ENCODE results near the gene TOR2A.

TOR2A gene

DNA sequence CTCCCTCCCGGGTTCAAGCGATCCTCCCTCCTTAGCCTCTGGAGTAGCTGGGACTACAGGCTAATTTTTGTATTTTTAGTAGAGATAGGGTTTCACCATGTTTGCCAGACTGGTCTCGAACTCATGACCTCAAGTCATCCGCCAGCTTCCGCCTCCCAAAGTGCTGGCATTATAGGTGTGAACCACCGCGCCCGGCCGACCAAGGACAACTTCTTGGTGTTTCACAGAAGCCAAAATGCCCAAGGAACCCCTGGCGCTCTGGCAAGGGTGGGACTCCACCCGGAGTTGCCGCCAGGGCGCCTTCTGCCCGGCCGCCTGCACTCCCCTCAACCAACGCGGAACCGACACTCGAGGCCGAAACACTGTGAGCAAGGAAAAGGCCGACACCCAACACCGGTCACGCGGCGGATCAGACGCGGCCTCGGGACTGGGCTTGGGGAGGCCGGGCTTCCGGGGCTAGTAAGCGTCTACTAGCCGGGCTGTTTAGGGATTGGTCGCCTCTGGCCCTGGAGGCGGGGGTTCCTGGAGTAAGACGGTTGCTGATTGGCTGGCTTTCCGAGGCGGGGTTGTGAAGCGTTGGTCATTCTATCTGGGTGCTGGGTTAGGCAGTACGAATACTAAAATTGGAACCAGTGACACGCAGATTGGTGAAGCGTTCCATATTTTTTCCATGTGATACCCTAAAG is 36.0 kb downstream of the TOR2A start:
- DNase-seq (ENCODE audit: low read depth) = peak; percentile 67

DNA sequence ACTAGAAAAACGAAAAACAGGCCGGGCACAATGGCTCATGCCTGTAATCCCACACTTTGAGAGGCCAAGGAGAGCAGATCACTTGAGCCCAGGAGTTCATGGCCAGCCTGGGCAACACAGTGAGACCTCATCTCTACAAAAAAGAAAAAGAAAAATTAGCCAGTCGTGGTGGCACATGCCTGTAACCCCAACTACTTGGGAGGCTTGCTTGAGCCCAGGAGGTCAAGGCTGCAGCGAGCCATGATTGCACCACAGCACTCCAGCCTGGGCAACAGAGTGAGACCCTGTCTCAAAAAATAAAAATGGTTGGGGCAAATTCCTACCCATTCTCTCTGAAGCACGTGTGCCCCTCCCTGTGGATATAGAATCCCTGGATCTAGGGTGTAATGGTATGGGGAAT is 36.7 kb downstream of the TOR2A start:
- DNase-seq (ENCODE audit: low read depth) = no peak

DNA sequence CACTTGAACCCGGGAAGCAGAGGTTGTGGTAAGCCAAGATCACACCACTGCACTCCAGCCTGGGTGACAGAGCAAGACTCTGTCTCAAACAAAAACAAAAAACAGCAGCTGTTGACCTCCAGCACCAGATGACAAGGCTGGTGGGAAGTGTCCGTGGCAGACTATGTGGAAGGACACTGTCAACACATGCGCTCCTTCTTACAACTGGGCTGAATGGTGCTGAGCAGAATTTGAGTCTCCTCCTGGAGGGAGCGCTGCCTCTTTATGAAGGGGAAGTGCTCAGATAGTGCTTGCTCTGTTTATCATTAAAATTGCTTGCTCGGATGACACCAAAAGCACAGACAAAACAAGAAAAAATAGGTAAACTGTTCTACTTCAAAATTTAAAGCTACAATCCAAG is 37.5 kb downstream of the TOR2A start:
- DNase-seq (ENCODE audit: low read depth) = no peak

DNA sequence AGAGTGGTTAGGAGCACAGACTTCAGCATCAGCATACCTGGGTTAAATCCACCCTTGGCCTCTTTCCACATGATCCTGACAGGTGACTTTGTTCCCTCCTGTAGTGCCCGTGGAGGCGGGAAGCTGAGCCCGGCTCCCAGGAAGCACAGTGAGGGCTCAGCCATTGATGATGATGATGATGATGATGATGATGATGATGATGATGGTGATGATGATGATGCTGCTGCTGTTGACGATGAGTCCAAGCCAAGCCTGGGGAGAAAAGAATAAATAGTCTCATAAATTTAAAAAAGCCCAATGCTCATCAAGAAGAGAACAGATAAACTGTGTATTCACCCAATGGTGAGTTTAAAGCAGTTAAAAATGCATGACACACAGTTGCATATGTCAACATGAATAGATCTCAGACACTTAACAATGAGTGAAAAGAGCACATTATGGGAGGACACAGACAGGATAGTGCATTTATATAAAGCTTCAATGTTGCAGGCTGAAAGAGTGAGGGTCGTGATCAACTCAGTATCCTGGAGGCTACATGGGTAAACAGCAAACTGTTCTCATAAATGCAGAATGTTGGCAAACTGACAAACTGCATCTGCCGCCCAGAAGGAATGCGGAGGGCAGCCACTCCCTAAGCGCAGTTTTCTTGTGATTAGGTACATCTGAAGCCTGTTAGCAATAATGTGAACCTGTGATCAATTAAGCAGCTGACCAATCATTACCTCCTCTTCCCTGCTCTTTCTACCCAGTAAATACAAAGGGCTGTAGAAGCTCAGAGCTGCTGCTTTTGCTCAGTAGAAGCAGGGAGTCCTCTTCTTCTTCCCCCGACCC is 40.0 kb downstream of the TOR2A start:
- DNase-seq (ENCODE audit: low read depth) = no peak

DNA sequence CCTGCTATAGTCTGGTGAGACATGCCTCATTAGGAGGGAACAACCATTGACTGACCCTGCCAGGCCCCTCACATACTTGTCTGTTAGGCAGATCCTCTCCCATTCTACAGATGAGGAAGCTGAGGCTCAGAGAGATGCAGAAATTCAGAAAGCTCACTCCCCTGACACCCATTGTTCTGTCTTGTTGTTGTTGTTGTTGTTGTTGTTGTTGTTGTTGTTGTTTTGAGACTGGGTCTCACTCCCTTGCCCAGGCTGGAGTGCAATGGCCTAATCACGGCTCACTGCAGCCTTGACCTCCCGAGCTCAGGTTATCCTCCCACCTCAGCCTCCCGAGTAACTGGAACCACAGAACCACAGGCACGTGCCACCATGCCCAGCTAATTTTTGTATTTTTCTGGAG is 41.4 kb downstream of the TOR2A start:
- no peak for DNase-seq (ENCODE audit: low read depth)

DNA sequence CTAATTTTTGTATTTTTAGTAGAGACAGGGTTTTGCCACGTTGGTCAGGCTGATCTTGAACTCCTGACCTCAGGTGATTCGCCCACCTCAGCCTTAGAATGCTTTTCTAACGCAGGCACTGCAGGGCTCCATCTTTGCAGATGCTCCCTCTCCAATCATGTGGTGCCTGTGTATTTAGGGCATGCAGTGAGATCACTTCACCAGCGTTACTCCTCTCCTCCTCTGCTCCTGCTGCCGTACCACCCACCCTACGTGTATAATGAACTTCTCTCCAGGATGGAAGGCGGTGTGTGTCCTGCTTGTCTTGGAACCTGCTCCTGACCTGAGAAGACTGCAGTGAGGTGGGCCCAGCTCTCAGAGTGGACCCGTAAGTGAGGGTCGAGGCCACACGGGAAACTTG is 42.0 kb downstream of the TOR2A start:
- no peak for DNase-seq (ENCODE audit: low read depth)

DNA sequence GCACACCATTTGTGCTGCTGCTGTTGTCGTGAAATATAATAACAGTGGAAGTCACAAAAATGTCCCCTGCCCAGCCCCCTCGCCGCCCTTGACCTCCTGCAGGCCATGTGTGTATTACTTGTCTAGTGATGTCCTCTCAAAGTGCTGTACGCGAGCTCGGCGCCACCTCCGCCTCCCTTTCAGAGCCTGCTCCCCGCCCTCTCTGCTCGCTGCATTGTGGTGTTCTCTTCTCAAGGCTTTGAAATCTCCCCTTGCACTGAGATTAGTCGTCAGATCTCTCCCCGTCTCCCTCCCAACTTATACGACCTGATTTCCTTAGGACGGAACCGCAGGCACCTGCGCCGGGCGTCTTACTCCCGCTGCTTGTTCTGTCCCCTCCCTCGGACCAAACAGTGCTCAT is 43.0 kb downstream of the TOR2A start:
- no peak for DNase-seq (ENCODE audit: low read depth)

DNA sequence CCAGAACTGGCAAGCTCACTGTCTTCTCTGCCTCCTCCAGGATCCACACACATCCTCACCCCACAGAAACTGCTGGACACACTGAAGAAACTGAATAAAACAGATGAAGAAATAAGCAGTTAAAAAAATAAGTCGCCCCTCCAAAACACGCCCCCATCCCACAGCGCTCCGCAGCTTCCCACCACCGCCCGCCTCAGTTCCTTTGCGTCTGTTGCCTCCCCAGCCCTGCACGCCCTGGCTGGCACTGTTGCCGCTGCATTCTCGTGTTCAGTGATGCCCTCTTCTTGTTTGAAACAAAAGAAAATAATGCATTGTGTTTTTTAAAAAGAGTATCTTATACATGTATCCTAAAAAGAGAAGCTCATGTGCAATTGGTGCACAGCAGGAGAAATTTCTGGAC is 44.4 kb downstream of the TOR2A start:
- no peak for DNase-seq (ENCODE audit: low read depth)

DNA sequence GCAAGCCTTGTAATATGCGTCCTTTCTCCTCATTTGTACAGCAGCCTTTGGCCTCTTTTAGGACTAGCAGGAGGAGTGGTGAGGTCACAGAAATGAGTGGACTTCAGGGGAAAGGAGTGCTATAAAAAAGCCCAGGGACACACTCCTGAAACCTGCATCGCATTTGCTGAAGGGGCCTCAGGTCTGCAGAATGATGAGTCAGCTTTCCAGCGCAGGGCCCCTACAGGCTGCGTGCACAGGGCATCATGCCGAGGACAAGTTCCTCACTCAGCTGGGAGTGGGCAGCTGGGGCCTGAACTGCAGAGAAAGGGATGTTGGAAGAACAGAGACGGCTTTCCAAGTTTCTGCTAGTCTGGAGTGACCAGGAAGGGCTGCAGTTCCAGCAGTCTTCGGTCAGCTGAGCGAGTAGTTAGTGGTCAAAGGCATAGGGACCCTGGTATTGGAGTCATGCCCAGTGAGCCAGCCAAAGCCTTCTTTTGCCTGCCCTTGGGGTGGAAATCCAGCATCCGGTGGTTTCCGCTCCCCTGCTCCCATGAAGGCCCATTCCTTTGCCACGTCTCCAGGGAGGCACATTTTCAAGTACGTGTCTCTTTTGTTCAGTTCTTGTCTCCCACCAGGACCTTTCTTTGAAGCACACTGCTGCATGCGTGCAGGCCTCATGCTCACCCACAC is 45.6 kb downstream of the TOR2A start:
- DNase-seq (ENCODE audit: low read depth) = no peak

DNA sequence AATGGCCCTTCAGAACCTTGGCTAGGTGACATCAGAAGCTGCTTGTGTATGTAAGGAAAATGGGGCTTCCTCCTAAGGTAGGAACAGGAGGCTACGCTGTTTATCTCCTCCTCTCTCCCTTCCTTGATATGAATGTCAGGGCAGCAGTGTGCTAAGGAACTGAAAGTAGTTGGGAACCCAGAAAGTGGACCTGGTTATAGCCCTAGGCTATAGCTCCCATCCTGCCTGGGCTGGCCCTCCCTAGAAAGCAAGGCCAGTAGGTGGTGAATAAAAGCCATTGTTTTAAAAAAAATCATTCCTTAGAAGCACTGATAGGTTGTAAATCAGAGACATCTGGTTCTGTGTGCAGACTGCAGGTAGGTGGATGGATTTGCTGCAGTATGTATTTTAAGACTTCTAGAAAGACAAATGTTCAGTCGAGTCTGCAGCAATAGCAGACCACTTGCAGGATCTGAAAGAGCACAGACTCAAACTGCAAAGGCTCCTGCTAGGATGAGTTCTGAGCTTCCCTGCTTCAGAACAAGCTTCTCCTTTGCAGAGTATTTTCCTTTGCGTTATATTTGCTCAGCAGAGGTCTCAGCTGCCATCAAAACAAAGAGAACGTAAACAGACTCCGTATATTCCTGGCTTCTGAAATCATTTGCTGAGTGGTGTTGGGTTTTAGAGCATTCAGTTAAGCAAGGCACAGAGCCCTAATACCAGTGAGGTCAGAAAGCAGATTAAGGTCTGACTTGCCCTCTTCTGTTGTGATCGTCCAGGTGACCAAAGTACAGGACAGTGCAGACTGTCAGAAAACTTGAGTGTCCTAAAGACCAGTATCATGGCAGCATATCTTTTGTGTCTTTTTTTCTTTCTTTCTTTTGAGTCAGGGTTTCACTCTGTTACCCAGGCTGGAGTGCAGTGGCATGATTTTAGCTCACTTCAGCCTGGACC is 48.4 kb downstream of the TOR2A start:
- no peak for DNase-seq (ENCODE audit: low read depth)

DNA sequence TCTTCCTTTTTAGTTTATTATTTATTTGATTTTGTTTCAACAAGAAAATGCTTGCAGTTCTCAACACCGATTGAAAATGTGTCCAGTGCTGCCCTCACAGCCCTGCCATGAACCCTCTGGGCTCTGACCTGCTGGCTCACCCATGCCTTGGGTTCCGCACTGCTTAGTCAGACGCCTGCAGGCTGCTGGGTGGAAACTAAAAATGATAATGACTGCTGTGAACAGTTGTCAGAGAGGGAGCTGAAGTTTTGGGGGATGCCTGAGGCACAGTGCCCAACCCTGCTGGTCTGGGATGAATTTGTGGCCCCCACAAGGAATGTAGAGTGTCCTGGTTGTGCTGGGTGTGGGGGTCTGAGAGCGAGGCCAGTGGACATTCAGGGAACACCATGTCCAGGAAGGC is 50.5 kb downstream of the TOR2A start:
- no peak for DNase-seq (ENCODE audit: low read depth)

DNA sequence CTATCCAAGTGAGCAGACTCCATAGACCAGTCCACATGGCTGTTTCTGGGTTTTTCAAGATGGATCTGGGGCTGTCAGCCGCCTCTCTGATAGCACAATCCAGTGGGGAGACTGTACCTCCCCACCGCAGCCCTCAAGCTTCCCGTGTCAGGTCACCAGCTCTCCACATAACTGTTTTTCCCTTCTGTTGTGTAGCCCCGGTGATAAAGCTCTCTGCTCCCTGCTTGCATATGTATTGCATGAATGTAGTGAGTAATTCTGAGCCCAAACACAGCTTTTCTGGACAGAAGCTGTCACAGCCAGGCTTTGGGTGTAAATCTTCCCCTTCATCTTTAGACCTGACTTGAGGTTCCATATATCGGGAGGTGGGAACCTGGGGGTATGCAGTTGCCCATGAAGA is 51.4 kb downstream of the TOR2A start:
- no peak for DNase-seq (ENCODE audit: low read depth)

DNA sequence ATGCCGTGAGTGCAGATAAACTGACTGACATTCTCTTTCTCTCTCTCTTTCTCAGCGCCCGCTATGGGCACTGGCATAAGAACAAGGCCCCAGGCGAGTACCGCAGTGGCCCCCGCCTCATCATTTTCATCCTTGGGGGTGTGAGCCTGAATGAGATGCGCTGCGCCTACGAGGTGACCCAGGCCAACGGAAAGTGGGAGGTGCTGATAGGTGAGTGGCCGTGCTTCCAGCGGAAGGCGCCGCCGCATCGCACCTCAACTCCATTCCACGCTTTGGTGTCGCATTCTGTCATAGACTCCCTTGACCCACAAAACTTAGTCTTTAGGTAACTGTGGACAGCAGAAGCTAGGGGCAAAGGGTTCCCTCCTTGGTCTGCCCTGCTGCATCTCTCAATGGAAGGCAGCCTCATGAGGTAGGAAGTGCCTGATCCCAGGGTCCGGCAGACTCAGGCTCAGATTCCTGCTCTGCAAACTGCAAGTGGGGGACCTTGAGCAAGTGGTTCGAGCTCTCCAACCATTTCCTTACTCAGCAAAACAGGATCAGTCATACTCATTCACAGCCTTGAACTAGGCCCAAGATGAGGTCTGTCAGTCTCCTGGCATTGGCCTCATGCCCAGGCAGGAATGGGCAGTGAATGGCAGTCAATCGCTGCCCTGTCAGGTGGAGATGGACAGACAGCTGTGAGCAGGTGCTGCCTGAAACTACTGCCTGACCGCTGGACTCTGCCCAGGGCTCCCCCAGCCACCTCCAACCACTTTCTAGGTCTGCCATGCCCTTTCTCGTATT is 52.5 kb downstream of the TOR2A start:
- DNase-seq (ENCODE audit: low read depth) = no peak

Data from activated T-cell treated with anti-CD3 and anti-CD28 coated beads for 1 hour (primary cell).